ENCODE data around the gene CHST3.

- TF ChIP-seq CTCF (IDR thresholded peaks at IDR 0.05) (no peak), POLR2A (IDR thresholded peaks at IDR 0.05) (no peak)
Observed at GRCh38 chr10:72011468-72011867, 47.3 kb downstream of the CHST3 start.

All from heart left ventricle (tissue), 13 donors.